Nephron (organoid): ENCODE data around the gene COMMD6.

ENCODE experiments used
- H3K27ac Mint-ChIP-seq, 3 experiments: 2 replicates each; pipeline ENCODE4 v1.8.0; 2020; ENCODE audit warnings: mixed read lengths in 3 of 3, mild to moderate bottlenecking in 2 of 3, moderate library complexity in 1 of 3
- H3K27me3 Mint-ChIP-seq: 2 replicates; pipeline ENCODE4 v1.8.0; 2021; ENCODE audit warnings: low read depth, mild to moderate bottlenecking, moderate library complexity, mixed read lengths
- H3K36me3 Mint-ChIP-seq: 2 replicates; pipeline ENCODE4 v1.8.0; 2020; ENCODE audit warnings: low read depth, mixed read lengths
- H3K4me1 Mint-ChIP-seq: 2 replicates; pipeline ENCODE4 v1.8.0; 2020; ENCODE audit warnings: mixed read lengths
- H3K4me3 Mint-ChIP-seq, 3 experiments: 2 replicates each; pipeline ENCODE4 v1.8.0; 2020; ENCODE audit warnings: mild to moderate bottlenecking in 3 of 3, mixed read lengths in 3 of 3, moderate library complexity in 2 of 3
- H3K9me3 Mint-ChIP-seq: 2 replicates; pipeline ENCODE4 v1.8.0; 2020; ENCODE audit warnings: mixed read lengths
- CTCF ChIP-seq, 3 experiments: fragments of 200-600 bp; sonication (generic); IDR thresholded peaks; one replicate each; pipeline ENCODE4 v1.5.0; 2021; ENCODE audit warnings: antibody characterized with exemption in 3 of 3; ENCODE audit not compliant: unreplicated experiment in 3 of 3

The COMMD6 gene

GRCh38 chr13:75514080-75514995 lies 23.3 kb downstream of the COMMD6 start:
- H3K27me3 Mint-ChIP-seq: no peaks in the 10 kb centered on the region

GRCh38 chr13:75513271-75513670 lies 24.4 kb downstream of the COMMD6 start:
- Mint-ChIP-seq H3K27ac (no peak overlapping the region), H3K4me1 (no peaks in the 10 kb centered on the region), H3K4me3 (no peak overlapping the region), H3K27me3 (no peaks in the 10 kb centered on the region), H3K9me3 (peaks cover 4% of the 10 kb centered on the region), H3K36me3 (no peaks in the 10 kb centered on the region)
- TF ChIP-seq CTCF (IDR thresholded peaks at IDR 0.05; ENCODE audit: unreplicated experiment in 3 of 3): no peak

More at GRCh38 chr13:75514080-75514995, 23.3 kb downstream of the COMMD6 start:
- H3K4me3 Mint-ChIP-seq: no peak overlapping the region
- TF ChIP-seq CTCF (IDR thresholded peaks at IDR 0.05; ENCODE audit: unreplicated experiment in 3 of 3): no peak
- H3K9me3 Mint-ChIP-seq: peaks cover 4% of the 10 kb centered on the region
- no peaks in the 10 kb centered on the region for H3K4me1 Mint-ChIP-seq
- no peak overlapping the region for H3K27ac Mint-ChIP-seq
- no peaks in the 10 kb centered on the region for H3K36me3 Mint-ChIP-seq

GRCh38 chr13:75512253-75512652 lies 25.4 kb downstream of the COMMD6 start:
- H3K4me3 Mint-ChIP-seq: no peak overlapping the region
- no peaks in the 10 kb centered on the region for H3K9me3 Mint-ChIP-seq
- no peaks in the 10 kb centered on the region for H3K36me3 Mint-ChIP-seq
- H3K27ac Mint-ChIP-seq: no peak overlapping the region
- TF ChIP-seq CTCF (IDR thresholded peaks at IDR 0.05; ENCODE audit: unreplicated experiment in 3 of 3): no peak
- H3K4me1 Mint-ChIP-seq: no peaks in the 10 kb centered on the region
- H3K27me3 Mint-ChIP-seq: no peaks in the 10 kb centered on the region

- TF ChIP-seq CTCF (IDR thresholded peaks at IDR 0.05; ENCODE audit: unreplicated experiment in 3 of 3): no peak
- Mint-ChIP-seq H3K36me3 (no peaks in the 10 kb centered on the region), H3K4me3 (no peak overlapping the region)
Observed at GRCh38 chr13:75511051-75511625, 26.5 kb downstream of the COMMD6 start.

GRCh38 chr13:75508002-75508548 lies 29.6 kb downstream of the COMMD6 start:
- Mint-ChIP-seq H3K27me3 (no peaks in the 10 kb centered on the region), H3K36me3 (no peaks in the 10 kb centered on the region), H3K4me3 (no peak overlapping the region), H3K4me1 (no peaks in the 10 kb centered on the region), H3K27ac (no peak overlapping the region), H3K9me3 (no peaks in the 10 kb centered on the region)
- no peak for TF ChIP-seq CTCF (IDR thresholded peaks at IDR 0.05; ENCODE audit: unreplicated experiment in 3 of 3)

More at GRCh38 chr13:75511051-75511625, 26.5 kb downstream of the COMMD6 start:
- Mint-ChIP-seq H3K9me3 (no peaks in the 10 kb centered on the region), H3K4me1 (no peaks in the 10 kb centered on the region), H3K27ac (no peak overlapping the region), H3K27me3 (no peaks in the 10 kb centered on the region)
